ENCODE data around the gene VGLL4.

GRCh38 chr3:11629716-11630115, 14.0 kb downstream of the VGLL4 start:
- no peak for TF ChIP-seq CTCF (conservative IDR thresholded peaks at IDR 0.05 in 1 of 2, IDR thresholded peaks at IDR 0.05 in 1 of 2; ENCODE audit: extremely low read depth in 1 of 2, insufficient read depth in 1 of 2, low read depth in 1 of 2, low read length in 2 of 2)
- no peak for TF ChIP-seq EZH2 (IDR thresholded peaks at IDR 0.05; ENCODE audit: borderline replicate concordance, low read length)

All from mammary epithelial cell (primary cell).